ENCODE results near the gene CHST8.
A peak's percentile ranks its signal among the peaks of the same experiment; 100 is the strongest.

CHST8 gene

GRCh38 chr19:33719366-33720154, 97.8 kb downstream of the CHST8 start:
- no peak for DNase-seq

DNA sequence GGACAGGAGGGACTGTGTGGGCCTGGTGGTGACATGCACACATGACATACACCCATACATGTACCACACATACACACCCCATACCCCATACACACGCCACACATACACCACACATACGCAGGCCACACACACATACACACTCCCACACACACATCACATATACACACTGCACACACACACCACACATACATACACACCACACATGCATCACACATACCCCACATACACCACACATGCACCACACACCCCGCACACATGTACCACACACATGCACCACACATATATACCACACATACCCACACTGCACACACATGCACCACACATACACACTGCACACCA, 98.4 kb downstream of the CHST8 start:
- no peak for DNase-seq

DNA sequence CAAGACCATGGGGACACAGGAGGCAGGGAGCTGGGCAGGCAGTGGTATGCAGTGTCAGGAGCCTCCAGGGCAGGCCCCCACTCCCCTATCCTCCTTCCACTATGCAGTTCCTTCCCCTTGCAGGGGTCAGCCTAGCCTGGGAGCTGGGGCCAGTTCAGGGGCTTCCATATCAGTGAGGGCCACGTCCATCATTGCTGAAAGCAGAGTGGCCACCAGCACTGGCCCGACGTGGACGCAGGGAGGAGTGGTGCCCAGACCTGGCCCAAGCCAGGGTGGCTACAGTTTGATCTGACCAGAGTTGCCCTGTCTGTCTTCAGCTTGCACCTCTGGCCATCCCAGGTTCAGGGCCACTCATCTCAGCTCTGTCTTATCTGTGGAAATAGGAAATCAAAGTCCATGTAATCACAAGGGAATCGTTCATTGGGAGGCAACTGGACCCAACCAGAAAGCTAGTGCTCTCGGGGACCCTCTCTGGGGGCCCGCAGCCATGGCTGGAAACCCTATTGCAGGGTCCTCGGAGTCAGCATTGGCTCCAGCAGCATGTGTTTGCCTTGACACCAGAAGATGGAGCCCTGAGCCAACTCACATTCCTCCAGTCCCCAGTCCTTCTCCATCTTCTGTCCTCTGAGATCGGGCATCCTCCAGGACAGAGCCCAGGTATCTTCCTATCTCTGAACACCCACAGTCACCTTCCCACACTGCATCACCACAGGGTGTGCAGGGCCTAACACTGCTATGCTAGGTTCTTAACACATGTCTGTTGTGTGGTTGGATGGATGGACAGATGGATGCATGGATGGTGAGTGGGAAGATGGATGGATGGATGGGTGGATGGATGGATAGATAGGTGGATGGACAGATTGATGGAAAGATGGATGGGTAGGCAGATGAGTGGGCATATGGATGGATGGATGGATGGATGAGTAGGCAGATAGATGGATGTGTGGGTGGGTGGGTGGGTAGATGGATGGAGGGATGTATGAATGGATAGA, 99.2 kb downstream of the CHST8 start:
- DNase-seq, result no peak

- DNase-seq, result no peak
These were observed 100.1 kb downstream of the CHST8 start for GRCh38 chr19:33721735-33722297.

- DNase-seq, result no peak
These were observed 100.9 kb downstream of the CHST8 start for GRCh38 chr19:33722456-33723239.

- no peak for DNase-seq
These were observed 101.8 kb downstream of the CHST8 start for GRCh38 chr19:33723512-33723911.

- no peak for DNase-seq
These were observed 102.4 kb downstream of the CHST8 start for GRCh38 chr19:33724021-33724720.

- DNase-seq, result no peak
These were observed 102.9 kb downstream of the CHST8 start for GRCh38 chr19:33724721-33725060.

DNA sequence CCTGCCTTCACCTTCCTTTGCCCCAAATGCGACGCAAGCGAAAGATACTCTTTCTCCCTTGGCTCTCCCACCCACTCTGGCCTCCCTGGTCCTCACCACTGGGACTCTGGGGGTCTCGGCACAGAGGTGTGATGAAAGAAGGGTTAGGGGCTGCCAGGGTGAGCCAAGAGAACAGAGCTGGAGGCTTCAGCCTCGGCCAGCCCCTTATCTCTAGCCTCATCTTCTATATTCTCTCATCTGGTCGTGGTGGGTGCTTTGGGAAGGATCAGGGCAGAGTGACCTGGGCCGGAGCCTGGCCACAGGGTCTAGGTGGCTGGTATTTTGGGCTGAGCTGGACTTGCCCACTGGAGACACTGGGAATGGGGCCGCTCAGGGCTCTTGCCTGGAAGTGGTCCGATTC, 103.8 kb downstream of the CHST8 start:
- DNase-seq, result no peak

DNA sequence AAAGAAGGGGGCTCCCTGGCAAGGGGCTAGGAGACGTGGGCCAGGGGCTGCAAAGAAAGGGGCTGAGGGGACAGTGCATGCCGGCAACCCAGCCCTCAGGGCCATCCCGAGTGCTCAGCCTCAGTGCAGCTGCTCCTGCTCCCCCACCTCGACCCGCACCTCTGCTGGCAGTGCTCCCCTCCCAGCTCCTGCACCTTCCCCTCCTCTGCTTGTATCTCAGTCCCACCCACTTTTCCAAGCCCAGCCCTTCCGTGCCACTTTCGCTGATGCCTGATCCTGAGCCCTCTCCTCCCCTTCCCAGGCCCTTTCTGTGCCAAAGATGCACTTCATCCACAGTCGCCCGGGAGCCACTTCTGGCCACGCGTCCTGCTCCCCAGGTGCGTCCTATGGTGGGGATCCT, 105.0 kb downstream of the CHST8 start:
- DNase-seq, result no peak

GRCh38 chr19:33727331-33727998, 105.7 kb downstream of the CHST8 start:
- DNase-seq, result no peak

- DNase-seq, result no peak
These were observed 106.4 kb downstream of the CHST8 start for GRCh38 chr19:33728141-33728540.

DNA sequence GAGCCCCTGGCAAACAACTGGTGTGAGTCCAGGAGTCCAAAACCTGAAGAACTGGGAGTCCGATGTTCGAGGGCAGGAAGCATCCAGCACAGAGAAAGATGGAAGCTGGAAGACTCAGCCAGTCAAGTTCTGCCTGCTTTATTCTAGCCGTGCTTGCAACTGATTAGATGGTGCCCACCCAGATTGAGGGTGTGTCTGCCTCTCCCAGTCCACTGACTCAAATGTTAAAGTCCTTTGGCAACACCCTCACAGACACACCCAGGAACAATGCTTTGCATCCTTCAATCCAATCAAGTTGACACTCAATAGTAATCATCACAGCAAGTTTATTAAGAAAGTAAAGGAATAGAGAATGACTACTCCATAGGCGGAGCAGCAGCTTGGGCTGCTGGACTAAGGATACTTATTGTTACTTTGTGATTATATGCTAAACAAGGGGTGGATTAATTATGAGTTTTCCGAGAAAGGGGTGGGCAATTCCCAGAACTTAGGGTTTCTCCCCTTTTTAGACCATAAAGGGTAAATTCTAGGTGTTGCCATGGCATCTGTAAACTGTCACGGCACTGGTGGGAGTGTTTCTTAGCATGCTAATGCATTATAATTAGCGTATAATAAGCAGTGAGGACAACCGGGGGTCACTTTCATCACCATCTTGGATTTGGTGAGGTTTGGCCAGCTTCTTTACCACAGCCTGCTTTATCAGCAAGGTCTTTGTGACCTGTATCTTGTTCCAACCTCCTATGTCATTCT, 109.3 kb downstream of the CHST8 start:
- DNase-seq, result no peak

GRCh38 chr19:33731881-33732280, 110.1 kb downstream of the CHST8 start:
- no peak for DNase-seq

- peak; percentile 26 to 34 for DNase-seq
These were observed 113.2 kb downstream of the CHST8 start for GRCh38 chr19:33734913-33735312.

GRCh38 chr19:33736158-33736557, 114.4 kb downstream of the CHST8 start:
- no peak for DNase-seq

- DNase-seq, result no peak
These were observed 115.0 kb downstream of the CHST8 start for GRCh38 chr19:33736787-33737186.

GRCh38 chr19:33737681-33738371, 116.1 kb downstream of the CHST8 start:
- DNase-seq, result no peak

GRCh38 chr19:33740811-33741396, 119.2 kb downstream of the CHST8 start:
- peak in 1 of 2 donors; percentile 7 for DNase-seq

- DNase-seq, result no peak
These were observed 123.5 kb downstream of the CHST8 start for GRCh38 chr19:33745297-33745696.
